ENCODE measurements around the gene SYCP2L. TPM values are rescaled to one million over a fixed set of nuclear protein-coding genes. Genes with fewer than 3 reads are reported as not detected.

SYCP2L gene
- total and polyA plus RNA-seq, 2 of the 4 experiments (the other 2 are of a cell fraction): 0.05 TPM; not detected in 1

GRCh38 chr6:10877871-10878270 lies 9.0 kb upstream of the SYCP2L start:
- H2AFZ ChIP-seq (replicated peaks; ENCODE audit: low read length, poor library complexity): no peak overlapping the region
- no peak for ATAC-seq (ENCODE audit: low read depth)
- no peaks in the 10 kb centered on the region for H3K36me3 ChIP-seq (ENCODE audit: control insufficient read depth, insufficient read depth, low read length)
- no peak overlapping the region for H4K91ac ChIP-seq (ENCODE audit: insufficient read depth, low read depth, low read length)
- CTCF ChIA-PET: no interaction called here
- H3K4me3 ChIP-seq (ENCODE audit: insufficient read depth, low read depth, low read length): no peak overlapping the region
- H3K4me2 ChIP-seq (ENCODE audit: low read depth, low read length): no peak overlapping the region
- H2AK5ac ChIP-seq (ENCODE audit: low read depth, low read length): no peak overlapping the region
- H4K20me1 ChIP-seq (ENCODE audit: insufficient read depth, low read length): no peaks in the 10 kb centered on the region
- H2BK20ac ChIP-seq (ENCODE audit: low read depth, low read length): no peak overlapping the region
- H2BK120ac ChIP-seq (ENCODE audit: low read depth, low read length): no peak overlapping the region
- POLR2A ChIA-PET (ENCODE audit: unreplicated experiment): no interaction called here
- H3K27me3 ChIP-seq (ENCODE audit: control insufficient read depth, insufficient read depth, low read length): peaks cover 37% of the 10 kb centered on the region
- H3K18ac ChIP-seq (ENCODE audit: low read depth, low read length): no peak overlapping the region
- H2AK9ac ChIP-seq (replicated peaks; ENCODE audit: low read depth, low read length, poor library complexity): no peak overlapping the region
- no peak overlapping the region for H2BK15ac ChIP-seq (ENCODE audit: low read depth, low read length)
- no peaks in the 10 kb centered on the region for H3K9me1 ChIP-seq (ENCODE audit: insufficient read depth, low read length)
- no peak overlapping the region for H3K23ac ChIP-seq (ENCODE audit: low read depth, low read length)
- intact Hi-C loops (cut with micrococcal nuclease): no loop called here
- TF ChIP-seq CHD1 (IDR thresholded peaks at IDR 0.05; ENCODE audit: low read depth, low read length): no peak
- TF ChIP-seq FOS (IDR thresholded peaks at IDR 0.05; ENCODE audit: low read depth, low read length): no peak
- TF ChIP-seq, protein P1, sequence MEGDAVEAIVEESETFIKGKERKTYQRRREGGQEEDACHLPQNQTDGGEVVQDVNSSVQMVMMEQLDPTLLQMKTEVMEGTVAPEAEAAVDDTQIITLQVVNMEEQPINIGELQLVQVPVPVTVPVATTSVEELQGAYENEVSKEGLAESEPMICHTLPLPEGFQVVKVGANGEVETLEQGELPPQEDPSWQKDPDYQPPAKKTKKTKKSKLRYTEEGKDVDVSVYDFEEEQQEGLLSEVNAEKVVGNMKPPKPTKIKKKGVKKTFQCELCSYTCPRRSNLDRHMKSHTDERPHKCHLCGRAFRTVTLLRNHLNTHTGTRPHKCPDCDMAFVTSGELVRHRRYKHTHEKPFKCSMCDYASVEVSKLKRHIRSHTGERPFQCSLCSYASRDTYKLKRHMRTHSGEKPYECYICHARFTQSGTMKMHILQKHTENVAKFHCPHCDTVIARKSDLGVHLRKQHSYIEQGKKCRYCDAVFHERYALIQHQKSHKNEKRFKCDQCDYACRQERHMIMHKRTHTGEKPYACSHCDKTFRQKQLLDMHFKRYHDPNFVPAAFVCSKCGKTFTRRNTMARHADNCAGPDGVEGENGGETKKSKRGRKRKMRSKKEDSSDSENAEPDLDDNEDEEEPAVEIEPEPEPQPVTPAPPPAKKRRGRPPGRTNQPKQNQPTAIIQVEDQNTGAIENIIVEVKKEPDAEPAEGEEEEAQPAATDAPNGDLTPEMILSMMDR (conservative IDR thresholded peaks at IDR 0.05; ENCODE audit: low read depth, low read length): no peak
- TF ChIP-seq CEBPB (IDR thresholded peaks at IDR 0.05; ENCODE audit: low read depth, low read length): no peak
- TF ChIP-seq MAZ (IDR thresholded peaks at IDR 0.05; ENCODE audit: borderline replicate concordance, low read depth, low read length): no peak
- TF ChIP-seq RAD21 (IDR thresholded peaks at IDR 0.05; ENCODE audit: low read length): no peak
- TF ChIP-seq USF2 (IDR thresholded peaks at IDR 0.05; ENCODE audit: low read depth, low read length): no peak
- no peak for TF ChIP-seq ELK1 (IDR thresholded peaks at IDR 0.05; ENCODE audit: borderline replicate concordance, low read depth, low read length)
- TF ChIP-seq NFE2L2 (IDR thresholded peaks at IDR 0.05; ENCODE audit: low read depth, low read length): no peak
- no peak for TF ChIP-seq SMC3 (IDR thresholded peaks at IDR 0.05; ENCODE audit: low read depth, low read length)
- no peak for TF ChIP-seq RFX5 (IDR thresholded peaks at IDR 0.05; ENCODE audit: low read depth, low read length)
- TF ChIP-seq BHLHE40 (IDR thresholded peaks at IDR 0.05; ENCODE audit: low read depth, low read length): no peak
- no peak for TF ChIP-seq MAFK (IDR thresholded peaks at IDR 0.05; ENCODE audit: low read depth, low read length)
- no peak for TF ChIP-seq RCOR1 (IDR thresholded peaks at IDR 0.05; ENCODE audit: insufficient replicate concordance, low read length)
- TF ChIP-seq MXI1 (IDR thresholded peaks at IDR 0.05; ENCODE audit: borderline replicate concordance, low read depth, low read length): no peak
- no peak for DNase-seq
- no TSS peak for BruUV-seq (replicated peaks)
- H3K4me1 ChIP-seq (ENCODE audit: control insufficient read depth, insufficient read depth, low read length): no peaks in the 10 kb centered on the region
- WGBS, 2 experiments (ENCODE audit: extremely low coverage in 2 of 2, insufficient read length in 1 of 2): no CpG with 5 or more reads among the region's 1 CpG
- no peak overlapping the region for H3K56ac ChIP-seq (ENCODE audit: extremely low read depth, insufficient read depth, low read length)
- no peak overlapping the region for H2BK5ac ChIP-seq (ENCODE audit: low read depth, low read length, poor library complexity, severe bottlenecking)
- peaks cover 2% of the 10 kb centered on the region; the same call in 1 of the 2 replicates for H3K9me3 ChIP-seq (ENCODE audit: control insufficient read depth, insufficient read depth, low read length)
- H3K9ac ChIP-seq (ENCODE audit: low read depth, low read length): no peak overlapping the region
- no peaks in the 10 kb centered on the region for H3K79me1 ChIP-seq (ENCODE audit: low read depth in 1 of 2, low read length in 2 of 2)
- dilution Hi-C loops (cut with HindIII; ENCODE audit: low sequenced_read_pairs, unreplicated experiment): no loop called here
- H3K4ac ChIP-seq (ENCODE audit: low read depth, low read length): no peak overlapping the region
- no peak overlapping the region for H3K27ac ChIP-seq (ENCODE audit: insufficient read depth, low read length)
- H3K14ac ChIP-seq (replicated peaks; ENCODE audit: low read depth, low read length): no peak overlapping the region
- H4K8ac ChIP-seq (ENCODE audit: low read depth in 2 of 2, low read length in 2 of 2): no peak overlapping the region
- no peak overlapping the region for H4K5ac ChIP-seq (ENCODE audit: low read depth, low read length)
- in situ Hi-C loops (cut with MboI; ENCODE audit: low sequenced_read_pairs): no loop called here

All from IMR-90 (cell line).